Suppressor macrophage treated with lipopolysaccharide for 1 hour (primary cell): ENCODE results near the gene KIZ.

Experiments
- DNase-seq, 3 donors: peaks; one replicate each; pipeline ENCODE4 v3.0.0-alpha.2; 2020 to 2022

Gene KIZ

GRCh38 chr20:21105429-21106170, 20.3 kb upstream of the KIZ start:
- no peak for DNase-seq

- DNase-seq: no peak
Observed at GRCh38 chr20:21106171-21107017, 19.5 kb upstream of the KIZ start, which contains the start of gene LINC00237. Gene LINC00237, minus strand, starts transcription at chr20:21106358.

GRCh38 chr20:21109144-21109543, 16.7 kb upstream of the KIZ start:
- peak in 1 of 3 donors; percentile 13 for DNase-seq

GRCh38 chr20:21110811-21111210, 15.1 kb upstream of the KIZ start:
- DNase-seq: no peak

GRCh38 chr20:21111416-21111815, 14.5 kb upstream of the KIZ start:
- no peak for DNase-seq

- no peak for DNase-seq
Observed at GRCh38 chr20:21113697-21114096, 12.2 kb upstream of the KIZ start.

- DNase-seq: no peak
Observed at GRCh38 chr20:21114584-21114983, 11.3 kb upstream of the KIZ start.

GRCh38 chr20:21117521-21117920, 8.4 kb upstream of the KIZ start:
- DNase-seq: no peak

GRCh38 chr20:21118138-21118537, 7.7 kb upstream of the KIZ start:
- DNase-seq: no peak

GRCh38 chr20:21118782-21119181, 7.1 kb upstream of the KIZ start:
- DNase-seq: no peak

- no peak for DNase-seq
Observed at GRCh38 chr20:21124190-21124589, 1.7 kb upstream of the KIZ start.

GRCh38 chr20:21125072-21125848, 622 bp upstream of the KIZ start:
- peak in 2 of 3 donors; percentile 30 to 46 for DNase-seq

- no peak for DNase-seq
Observed at GRCh38 chr20:21126581-21126870, 644 bp downstream of the KIZ start.

GRCh38 chr20:21127201-21127981, 1.5 kb downstream of the KIZ start:
- DNase-seq: no peak

GRCh38 chr20:21129861-21130260, 4.0 kb downstream of the KIZ start:
- DNase-seq: no peak

GRCh38 chr20:21133404-21133803, 7.5 kb downstream of the KIZ start:
- no peak for DNase-seq

- DNase-seq: no peak
Observed at GRCh38 chr20:21133917-21134622, 8.2 kb downstream of the KIZ start.

GRCh38 chr20:21134883-21135493, 9.1 kb downstream of the KIZ start:
- no peak for DNase-seq

- no peak for DNase-seq
Observed at GRCh38 chr20:21136015-21136732, 10.3 kb downstream of the KIZ start.

GRCh38 chr20:21137078-21137477, 11.2 kb downstream of the KIZ start:
- DNase-seq: no peak
